ENCODE measurements around the gene PTPRR.
A peak's percentile ranks its signal among the peaks of the same experiment; 100 is the strongest.
"Not testable (repeated sequence)": the region's sequence is repeated elsewhere in the genome, so short reads cannot be mapped to it uniquely, and the experiment has no call there.

PTPRR gene

DNA sequence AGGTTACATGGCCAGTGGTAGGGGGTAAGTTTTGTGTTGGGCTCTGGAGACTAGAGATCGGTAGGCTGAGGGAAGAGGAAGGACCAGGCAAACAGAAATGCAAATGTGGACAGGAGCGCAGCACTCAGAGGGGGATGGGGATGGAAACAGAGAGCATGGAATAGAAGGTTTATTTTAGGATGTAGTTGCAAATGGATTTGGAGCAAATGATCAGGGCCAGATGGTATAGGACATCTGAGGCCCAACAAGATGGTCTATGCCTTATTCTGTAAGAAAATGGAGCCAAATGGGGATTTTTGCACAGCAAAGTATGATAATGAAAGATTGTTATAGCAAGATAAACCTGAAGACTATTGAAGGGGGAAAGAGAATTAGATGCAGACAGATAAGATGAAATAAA lies 180.8 kb downstream of the PTPRR start:
- no peak for DNase-seq

DNA sequence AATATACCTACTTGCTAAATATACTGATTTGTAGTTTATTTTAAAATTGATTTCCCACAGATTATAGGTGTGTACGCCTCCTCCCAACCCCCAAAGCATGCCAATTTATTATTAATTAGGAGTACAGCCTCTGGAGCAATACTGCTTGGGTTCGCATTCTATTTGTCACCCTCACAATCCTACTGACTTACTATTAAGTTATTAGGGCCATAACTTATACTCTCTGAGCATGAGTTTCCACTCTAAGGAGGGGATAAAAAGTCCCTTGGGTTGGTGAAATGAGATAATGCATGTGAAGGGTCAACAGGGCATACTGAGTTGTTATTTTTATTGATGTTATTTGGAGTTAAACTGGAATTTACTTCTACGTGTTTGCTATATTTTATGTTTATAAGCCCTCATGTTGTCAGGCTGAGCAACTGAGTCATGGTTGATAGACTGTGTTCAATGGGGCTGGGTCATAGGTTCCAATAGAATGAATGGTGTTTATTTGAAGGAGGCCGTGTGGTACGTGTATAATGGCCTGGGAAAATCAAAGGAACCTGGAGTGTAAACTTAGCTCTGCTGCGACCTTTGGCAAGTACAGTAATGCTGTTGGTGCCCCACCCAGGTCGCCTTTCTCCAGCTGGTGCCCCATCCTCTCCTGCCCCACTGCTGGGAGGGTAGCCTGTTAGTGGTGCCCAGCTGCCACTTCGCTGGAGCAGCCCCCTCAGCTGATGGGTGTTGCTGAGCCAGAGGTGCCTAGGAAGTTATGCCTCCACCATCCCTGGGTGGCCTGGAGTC lies 184.0 kb downstream of the PTPRR start:
- DNase-seq: no peak

DNA sequence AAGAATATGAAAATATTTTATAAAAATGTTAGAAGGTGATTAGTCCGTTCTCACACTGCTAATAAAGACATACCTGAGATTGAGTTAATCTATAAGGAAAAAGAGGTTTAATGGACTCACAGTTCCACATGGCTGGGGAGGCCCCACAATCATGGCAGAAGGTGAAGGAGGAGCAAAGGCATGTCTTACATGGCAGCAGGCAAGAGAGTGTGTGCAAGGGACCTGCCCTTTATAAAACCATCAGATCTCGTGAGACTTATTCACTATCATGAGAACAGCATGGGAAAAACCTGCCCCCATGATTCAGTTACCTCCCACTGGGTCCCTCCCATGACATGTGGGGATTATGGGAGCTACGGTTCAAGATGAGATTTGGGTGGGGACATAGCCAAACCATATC lies 185.3 kb downstream of the PTPRR start:
- DNase-seq: not testable (repeated sequence)

DNA sequence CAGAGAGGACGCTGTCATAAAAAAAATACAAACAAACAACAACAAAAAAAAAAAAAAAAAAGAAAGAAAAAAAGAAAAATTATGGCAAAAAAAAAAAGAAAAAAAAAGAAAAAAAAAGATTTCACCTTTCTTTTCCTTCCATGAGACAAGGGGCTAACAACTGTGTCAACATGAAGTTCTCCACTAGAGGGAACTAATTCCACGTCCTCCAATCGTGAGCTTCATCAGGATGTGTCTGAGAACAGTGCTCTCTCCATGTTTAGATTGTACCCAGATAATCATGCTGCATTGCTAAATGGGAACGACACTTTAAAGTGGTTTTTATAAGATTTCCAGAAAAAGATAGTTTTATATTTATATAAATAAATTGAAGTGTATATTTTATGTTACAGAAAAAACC lies 187.2 kb downstream of the PTPRR start:
- DNase-seq: peak; percentile 77

DNA sequence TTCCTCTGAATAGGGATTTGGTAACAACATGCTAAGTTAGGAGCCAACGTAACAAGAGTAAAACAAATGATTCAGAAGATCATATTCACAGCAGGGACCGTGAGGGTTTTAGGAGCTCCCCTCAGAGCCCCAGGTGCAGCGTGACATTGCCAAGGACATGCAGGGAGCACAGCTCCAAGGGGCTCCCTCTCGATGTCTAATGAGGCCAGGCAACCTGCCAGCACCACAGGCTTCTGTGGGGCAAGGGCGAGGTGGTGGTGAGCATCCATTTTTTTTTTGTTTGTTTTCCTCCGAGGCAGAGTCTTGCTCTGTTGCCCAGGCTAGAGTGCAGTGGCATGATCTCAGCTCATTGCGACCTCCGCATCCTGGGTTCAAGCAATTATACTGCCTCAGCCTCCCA lies 188.3 kb downstream of the PTPRR start:
- DNase-seq: peak; percentile 86

DNA sequence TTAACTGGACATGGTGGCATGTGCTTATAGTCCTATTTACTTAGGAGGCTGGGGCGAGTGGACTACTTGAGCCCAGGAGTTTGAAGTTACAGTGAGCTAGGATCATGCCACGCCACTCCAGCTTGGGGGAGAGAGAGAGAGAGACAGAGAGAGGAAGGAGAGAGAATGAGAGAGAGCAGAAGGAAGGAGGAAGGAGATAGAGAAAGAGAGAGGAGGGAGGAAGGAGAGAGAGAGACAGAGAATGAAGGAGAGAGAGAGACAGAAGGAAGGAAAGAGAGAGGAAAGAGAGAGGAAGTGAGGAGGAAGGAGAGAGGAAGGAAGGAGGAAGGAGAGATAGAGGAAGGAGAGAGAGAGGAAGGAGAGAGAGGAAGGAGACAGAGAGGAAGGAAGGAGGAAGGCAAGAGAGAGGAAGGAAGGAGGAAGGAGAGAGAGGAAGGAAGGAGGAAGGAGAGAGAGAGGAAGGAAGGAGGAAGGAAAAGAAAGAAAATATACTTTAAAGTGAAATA lies 189.8 kb downstream of the PTPRR start:
- DNase-seq: no peak

DNA sequence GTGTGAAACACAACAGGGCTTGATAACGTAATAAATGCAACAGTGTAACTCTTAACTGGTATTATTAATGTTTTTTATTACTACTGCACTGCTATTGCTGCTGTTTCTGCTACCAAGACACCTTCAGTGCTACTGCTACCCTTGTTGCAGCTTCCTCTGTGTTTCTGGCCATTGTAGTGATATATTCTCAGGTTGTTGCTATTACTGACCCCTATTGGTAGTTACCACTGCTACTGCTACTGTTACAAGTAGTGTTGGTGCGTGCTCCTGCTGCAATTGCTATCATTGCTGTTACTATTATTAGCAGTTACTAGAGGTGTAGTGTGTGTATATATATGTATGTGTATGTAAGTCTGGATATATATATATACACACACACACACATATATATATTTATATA lies 196.1 kb downstream of the PTPRR start:
- no peak for DNase-seq

DNA sequence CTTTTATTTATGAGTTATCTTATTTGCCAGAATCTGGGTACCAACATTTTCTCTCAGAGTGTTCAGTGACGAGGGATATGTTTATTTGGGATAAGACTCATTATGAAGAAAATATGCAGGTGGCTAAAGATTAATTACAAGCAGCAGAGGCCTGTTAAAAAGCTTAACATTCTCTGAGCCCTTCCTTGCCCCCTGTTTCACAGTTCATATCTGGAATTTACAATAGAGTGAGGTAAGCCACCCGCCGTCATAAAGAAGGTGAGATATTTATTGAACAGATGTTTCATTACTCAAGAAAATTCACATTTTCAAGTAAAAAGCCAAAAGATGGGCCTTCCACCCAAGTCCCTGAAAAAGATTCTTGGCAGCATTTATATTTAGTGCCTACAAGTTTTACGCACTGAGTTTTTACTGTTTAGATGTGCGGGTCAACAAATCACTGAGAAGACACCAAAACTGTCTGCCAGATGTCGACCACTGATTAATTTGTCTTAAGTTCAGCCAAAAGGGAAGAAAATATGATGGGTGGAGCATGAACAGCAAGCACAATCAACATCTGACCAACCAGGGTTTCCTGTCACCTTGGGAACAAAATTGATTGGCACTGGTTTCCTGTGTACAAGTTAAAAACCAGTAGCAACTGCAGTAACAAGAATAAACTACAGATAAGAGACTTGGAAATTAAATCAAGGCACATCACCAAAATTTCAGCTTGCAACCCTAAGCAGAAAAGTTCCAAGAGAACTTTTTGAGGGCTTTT lies 197.8 kb downstream of the PTPRR start:
- DNase-seq: no peak

DNA sequence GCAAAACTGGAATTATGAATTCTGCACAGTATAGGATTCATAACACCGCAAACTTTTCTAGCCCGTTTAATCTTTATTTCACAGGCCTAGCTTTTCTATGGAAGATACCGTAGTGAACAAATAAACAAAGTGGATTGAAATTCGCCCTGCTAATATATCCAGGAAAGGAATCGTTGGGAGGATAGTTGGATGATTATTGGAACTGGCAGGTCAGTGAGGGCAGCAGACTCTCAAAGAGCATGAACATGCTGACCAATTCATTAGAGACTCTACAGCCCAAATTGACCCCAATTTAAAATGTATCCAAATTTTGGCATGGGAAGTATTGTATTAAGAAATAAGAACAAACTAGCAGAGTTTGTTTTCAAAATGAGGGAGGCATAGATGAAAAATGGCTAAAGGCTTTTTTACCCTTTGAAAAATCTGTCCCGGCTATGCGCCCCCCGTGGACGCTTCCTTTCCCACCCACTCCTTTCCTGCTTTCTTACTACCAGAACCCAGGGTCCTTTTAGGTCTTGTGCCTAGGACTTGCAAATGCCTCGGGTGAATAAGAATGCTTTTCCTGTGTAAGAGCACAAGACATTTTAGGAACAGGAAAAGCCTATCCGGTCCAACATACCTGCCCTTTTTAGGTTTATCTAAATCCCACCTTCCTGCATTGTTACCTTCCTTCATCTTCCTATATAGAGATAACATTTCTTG lies 198.7 kb downstream of the PTPRR start:
- DNase-seq: no peak

DNA sequence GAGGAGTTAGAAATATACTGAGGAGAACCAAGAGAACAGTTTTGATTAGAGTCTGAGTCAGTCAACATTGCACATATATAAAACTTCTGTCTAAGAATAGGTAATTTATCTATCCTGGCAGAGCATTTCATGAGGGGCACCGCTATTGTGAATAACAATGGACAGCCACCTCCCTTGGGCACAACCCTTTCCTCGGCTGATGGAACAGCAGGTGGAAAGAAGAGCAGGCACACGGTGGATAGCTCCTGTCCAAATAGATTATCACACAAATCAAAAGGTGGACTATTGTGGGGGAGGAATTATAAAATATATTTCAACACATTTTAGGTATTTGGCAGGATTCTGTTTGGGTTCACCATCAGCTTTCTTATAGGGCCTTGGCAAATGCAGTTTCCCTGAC lies 199.3 kb downstream of the PTPRR start:
- peak; percentile 6 for DNase-seq

DNA sequence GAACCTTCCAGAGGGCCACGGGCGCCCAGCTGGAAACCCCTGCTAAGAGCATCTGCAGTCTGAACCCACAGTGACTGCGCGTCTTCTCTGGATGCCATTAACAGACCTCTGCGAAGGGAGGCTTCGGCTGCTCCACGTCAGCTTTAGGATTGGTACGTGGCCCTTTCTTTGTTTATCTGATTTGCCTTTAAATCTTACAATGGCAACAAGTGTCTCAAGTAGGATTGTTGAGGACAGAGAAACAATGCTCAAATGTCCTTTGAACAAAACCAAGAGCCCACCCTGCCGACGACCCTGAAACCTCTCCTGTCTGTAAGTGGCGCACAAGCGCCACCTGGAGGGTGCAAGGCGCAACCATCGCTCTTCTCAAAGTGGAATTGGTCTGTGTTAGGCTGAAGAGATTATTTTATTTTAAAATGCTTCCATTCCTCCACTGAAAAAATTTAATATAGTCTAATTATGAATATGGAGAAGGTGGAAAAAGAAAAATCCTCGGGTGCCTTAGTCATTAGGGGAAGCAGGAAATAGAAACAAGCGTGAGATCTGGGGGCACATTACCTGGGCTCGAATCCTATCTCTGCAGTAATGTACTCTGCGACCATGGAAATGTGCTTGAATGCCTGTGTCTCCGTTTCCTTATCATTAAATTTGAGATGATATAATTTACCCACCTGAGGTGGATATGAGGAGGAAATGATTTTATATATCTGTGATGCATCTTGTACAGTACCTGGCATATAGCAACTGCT lies 200.7 kb downstream of the PTPRR start:
- DNase-seq: peak; percentile 71

DNA sequence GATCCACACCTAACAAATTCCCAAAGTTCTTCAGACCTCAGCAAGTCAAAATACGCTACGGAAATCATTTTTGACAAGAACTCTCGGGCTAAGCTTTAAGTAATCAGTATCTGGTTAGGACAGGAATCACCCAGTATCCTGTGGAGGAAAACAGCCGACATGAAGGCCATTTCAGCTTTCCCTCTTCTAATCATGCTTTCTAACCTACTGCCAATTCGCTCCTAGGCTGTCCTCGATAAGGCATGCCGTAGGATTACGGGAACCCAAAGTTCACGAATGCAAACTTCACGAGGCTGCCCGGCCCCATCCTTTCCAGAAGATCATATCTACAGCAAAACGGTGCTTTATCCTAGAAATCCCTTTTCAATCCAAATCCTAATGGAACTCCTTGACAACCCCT lies 201.5 kb downstream of the PTPRR start:
- no peak for DNase-seq

DNA sequence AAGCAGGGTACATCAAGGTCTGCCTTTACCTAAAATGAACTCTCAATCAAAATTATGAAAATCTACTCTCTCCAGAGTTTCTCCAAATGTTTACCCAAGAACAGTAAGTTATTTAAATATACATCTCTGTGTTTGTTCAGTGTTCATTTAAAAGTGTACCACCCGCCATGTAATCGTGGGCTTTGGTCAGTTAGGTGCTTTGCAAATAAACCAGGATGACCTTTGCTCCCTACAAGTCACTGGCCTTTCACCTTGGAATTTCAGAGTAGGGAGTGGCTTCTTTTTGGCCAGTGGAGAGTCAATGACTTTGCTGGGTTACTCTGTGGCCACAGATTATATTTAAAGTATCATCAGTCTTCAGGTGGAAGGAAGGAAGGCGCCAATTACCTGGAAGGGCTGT lies 208.7 kb downstream of the PTPRR start:
- DNase-seq: no peak

DNA sequence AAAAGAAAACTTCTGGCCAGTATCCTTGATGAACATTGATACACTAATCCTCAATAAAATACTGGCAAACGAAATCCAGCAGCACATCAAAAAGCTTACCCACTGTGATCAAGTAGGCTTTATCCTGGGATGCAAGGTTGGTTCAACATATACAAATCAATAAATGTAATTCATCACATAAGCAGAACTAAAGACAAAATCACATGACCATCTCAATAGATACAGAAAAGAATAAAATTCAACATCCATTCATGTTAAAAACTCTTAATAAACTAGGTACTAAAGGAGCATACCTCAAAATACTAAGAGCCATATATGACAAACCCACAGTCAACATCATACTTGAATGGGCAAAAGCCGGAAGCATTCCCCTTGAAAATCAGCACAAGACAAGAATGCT lies 211.5 kb downstream of the PTPRR start:
- no peak for DNase-seq

DNA sequence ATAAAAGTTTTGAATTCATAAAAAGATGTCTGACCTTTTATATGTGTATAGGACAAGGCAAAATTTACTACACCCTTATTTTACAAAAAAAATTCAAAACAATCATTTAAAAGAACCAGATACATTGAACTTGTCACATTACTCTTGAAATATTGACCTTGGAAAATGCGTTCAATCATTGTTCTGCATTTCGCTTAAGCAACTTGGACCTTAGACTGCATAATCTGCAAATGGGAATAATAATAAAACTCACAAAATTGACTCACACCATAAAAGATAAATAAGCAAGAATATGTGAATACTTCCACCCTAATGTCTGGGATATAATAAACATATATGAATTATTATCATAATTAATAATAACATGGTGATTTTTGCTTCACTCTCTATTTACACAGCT lies 213.9 kb downstream of the PTPRR start:
- DNase-seq: no peak

DNA sequence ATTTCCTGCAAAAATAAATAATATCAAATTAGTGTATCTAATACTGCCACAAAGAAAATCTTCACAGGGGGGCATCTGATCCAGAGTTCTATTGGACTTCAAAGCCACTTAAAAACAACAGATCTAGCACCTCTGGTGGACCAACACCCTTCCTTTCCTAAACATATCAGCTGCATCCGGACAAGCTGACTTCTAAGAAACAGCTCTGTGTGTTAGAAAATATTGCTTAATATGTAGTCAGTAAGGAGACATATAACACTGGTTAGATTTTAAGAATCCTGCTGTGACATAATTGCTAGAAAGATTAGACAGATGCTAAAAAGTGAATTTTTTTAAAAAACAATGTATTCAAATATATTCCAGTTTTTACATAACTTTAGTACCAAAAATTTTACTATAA lies 222.2 kb downstream of the PTPRR start:
- no peak for DNase-seq

DNA sequence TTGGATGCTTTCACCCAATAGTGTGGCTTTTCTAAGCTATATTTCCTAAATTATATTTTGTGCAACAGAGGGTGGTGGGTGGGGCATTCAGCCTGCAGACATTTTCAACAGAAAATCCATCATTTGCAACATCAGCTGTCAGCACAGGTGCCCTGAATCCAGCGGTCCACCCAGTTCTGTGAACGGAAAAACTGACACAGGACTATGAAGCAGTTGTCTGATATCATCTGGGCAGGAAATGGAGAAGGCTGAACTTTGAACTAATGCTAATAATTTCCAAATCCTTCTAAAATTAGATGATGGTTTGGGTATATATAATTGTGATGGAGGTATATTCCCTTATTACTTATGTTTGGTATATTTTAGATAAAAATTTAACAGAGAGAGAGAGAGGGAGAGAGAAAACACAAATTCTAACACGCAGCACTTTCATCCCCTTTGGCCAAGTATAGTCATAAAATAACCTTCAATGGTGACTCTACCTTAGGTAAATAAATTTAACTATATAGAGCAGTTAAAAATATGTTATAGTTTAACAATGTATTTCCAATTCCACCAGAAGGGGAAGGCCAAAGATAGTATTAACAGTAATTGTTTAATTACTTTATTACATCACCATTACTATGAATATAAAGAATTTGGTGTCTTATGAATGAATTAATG lies 225.0 kb downstream of the PTPRR start:
- DNase-seq: no peak

DNA sequence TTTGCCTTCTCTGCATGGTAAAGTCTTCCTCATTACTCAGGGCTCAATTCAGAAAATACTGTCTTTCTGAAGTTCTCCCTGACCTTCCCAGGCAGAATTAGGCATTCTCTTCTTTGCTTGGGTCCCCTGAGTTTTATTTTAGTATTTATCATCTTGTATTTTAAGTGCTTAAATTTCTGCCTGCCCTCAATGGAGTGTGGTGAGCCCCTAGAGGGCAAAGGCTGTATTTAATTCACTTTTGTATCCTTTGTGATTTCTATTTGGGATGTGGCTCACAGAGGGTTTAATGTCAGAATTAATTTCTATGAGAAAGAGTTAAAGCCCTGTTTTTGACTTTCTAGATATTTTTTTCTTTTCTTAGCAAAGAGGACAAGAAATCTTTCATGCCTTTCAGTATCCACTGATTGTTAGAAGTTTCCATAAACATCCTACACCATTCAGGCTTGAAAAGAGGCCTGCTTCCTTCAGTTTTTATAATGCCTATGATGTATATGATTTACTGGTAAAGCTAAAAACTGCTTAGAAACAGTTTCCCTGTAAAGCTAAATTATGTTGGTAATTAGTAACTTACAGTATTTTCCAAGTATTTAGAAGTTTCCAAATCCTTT lies 227.8 kb downstream of the PTPRR start:
- DNase-seq: no peak

DNA sequence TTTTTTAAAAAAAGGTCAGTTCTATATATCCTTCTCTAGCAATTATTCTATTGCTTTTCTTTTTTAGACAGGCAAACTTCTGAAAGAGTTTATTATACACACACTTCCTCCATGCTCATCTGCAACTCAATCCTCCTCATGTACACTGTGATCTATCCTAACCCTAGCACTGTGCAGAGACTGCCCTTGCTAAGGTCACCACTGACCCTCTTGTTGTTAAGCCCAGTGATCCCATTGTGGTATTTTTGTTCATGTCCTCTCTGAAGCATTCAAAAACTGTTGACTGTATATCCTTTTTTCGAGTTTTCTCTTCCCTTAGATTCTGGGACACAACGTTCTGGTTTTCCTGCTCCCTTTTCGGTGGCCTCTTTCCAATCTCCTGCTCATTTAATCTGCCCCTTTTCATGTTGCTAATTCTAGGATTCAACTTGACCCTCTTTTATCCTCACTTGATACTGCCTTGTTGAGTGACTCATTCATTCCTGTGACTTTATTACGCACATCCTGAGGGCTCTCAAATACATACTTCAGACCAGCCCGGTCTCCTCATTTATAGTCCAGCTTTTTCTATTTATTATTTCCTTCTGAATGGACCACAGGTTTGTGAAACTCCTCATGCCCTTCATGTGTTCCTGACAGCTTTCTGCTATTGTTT lies 229.4 kb downstream of the PTPRR start:
- no peak for DNase-seq

DNA sequence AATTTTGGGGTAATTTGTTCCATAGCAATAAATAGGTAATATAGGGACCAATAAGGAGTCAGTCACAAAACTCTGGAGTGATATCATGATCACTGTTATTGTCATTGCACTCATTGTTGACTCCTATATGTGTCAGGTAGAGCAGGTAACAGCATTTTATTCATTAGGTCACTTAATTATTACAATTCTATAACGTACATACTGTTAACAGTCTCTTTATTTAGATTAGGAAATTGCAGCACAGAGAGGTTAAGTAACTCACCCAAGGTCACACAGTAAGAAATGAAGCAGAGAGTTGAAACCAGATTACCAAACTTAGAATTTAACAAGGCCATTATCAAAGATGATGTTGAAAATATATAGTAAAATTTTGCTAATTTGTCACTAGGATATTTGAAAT lies 233.6 kb downstream of the PTPRR start:
- no peak for DNase-seq

DNA sequence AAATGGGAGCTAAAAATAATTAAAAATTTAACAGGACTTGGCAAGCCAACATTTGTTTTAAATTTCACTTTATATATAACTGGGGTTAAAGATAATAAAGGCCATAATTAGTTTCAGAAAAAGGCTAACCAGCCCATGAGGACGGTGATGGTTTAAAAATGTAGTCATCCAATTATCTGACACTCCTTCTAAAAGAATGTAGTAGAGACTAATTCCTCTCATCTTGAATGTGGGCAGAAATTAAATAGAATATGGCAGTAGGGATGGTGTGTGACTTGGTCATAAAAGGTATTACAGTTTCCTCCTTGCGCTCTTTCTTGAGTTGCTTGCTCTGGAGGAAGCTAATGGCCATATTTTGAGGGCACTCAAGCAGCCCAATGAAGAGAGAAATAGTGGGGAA lies 234.2 kb downstream of the PTPRR start:
- DNase-seq: no peak
